ENCODE results near the gene DNAJC1. TPM values are rescaled to one million over a fixed set of nuclear protein-coding genes. Genes with fewer than 3 reads are reported as not detected.

The DNAJC1 gene
- total RNA-seq, 1 experiment from 2014 or later = 12.9 TPM

- POLR2A ChIA-PET = interaction anchor here (0.5 kb wide), 1 partner anchor 609 kb away, joined by 3 read pairs; no protein-coding TSS in a partner anchor
- in situ Hi-C loops (cut with HindIII; ENCODE audit: low pct_unique_long_range_greater_than_20kb, low sequenced_read_pairs) = no loop called here
- ATAC-seq (no peak), DNase-seq (ENCODE audit: low read depth, low spot score) (no peak)
- CTCF ChIA-PET = no interaction called here
- no peaks in the 10 kb centered on the region for H3K27me3 ChIP-seq (ENCODE audit: control insufficient read depth, insufficient read depth, low read length)
- no peaks in the 10 kb centered on the region for H3K36me3 ChIP-seq (ENCODE audit: control insufficient read depth, insufficient read depth, low read length)
- H3K27ac ChIP-seq (ENCODE audit: low read length) = no peak overlapping the region; the same call in 1 of the 2 replicates
- peaks cover 6% of the 10 kb centered on the region; the same call in 1 of the 2 replicates for H3K4me1 ChIP-seq (ENCODE audit: control insufficient read depth, insufficient read depth, low read length)
- no peaks in the 10 kb centered on the region for H3K9me3 ChIP-seq (ENCODE audit: control insufficient read depth, insufficient read depth, low read depth, low read length)
- TF ChIP-seq TCF7L2 (IDR thresholded peaks at IDR 0.05; ENCODE audit: low read depth, low read length) = no peak
- no peak for TF ChIP-seq CTCF (IDR thresholded peaks at IDR 0.05)
- H3K4me3 ChIP-seq (ENCODE audit: low read depth in 2 of 2, low read length in 2 of 2) = no peak overlapping the region
- BruUV-seq (replicated peaks) = no TSS peak
- intact Hi-C loops (cut with micrococcal nuclease; ENCODE audit: unreplicated experiment) = no loop called here
These were observed 59.8 kb downstream of the DNAJC1 start for GRCh38 chr10:21943633-21944265.

GRCh38 chr10:21935439-21936023 lies 68.0 kb downstream of the DNAJC1 start:
- H3K9me3 ChIP-seq (ENCODE audit: control insufficient read depth, insufficient read depth, low read depth, low read length) = peaks cover 8% of the 10 kb centered on the region; the same call in 1 of the 2 replicates
- BruUV-seq (replicated peaks) = no TSS peak
- ChIA-PET CTCF (no interaction called here), POLR2A (no interaction called here)
- TF ChIP-seq SIN3A (IDR thresholded peaks at IDR 0.05; ENCODE audit: borderline replicate concordance, insufficient read depth, low read depth, low read length) = no peak
- TF ChIP-seq CTCF (IDR thresholded peaks at IDR 0.05) = no peak
- TF ChIP-seq REST (IDR thresholded peaks at IDR 0.05; ENCODE audit: insufficient read depth in 1 of 2, low read depth in 2 of 2, low read length in 1 of 2) = no peak
- TF ChIP-seq POLR2AphosphoS5 (IDR thresholded peaks at IDR 0.05; ENCODE audit: low read depth, low read length) = no peak
- TF ChIP-seq TCF7L2 (IDR thresholded peaks at IDR 0.05; ENCODE audit: low read depth, low read length) = no peak
- in situ Hi-C loops (cut with HindIII; ENCODE audit: low pct_unique_long_range_greater_than_20kb, low sequenced_read_pairs) (no loop called here), intact Hi-C loops (cut with micrococcal nuclease; ENCODE audit: unreplicated experiment) (no loop called here)
- no peaks in the 10 kb centered on the region for H3K36me3 ChIP-seq (ENCODE audit: control insufficient read depth, insufficient read depth, low read length)
- DNase-seq (ENCODE audit: low read depth, low spot score) (no peak), ATAC-seq (no peak)
- H3K4me1 ChIP-seq (ENCODE audit: control insufficient read depth, insufficient read depth, low read length) = no peaks in the 10 kb centered on the region
- no peaks in the 10 kb centered on the region for H3K27me3 ChIP-seq (ENCODE audit: control insufficient read depth, insufficient read depth, low read length)
- H3K27ac ChIP-seq (ENCODE audit: low read length) = no peak overlapping the region
- H3K4me3 ChIP-seq (ENCODE audit: low read depth in 2 of 2, low read length in 2 of 2) = no peak overlapping the region

All from Panc1 (cell line).